ENCODE data around the gene FTO.

- no peak for TF ChIP-seq CTCF (IDR thresholded peaks at IDR 0.05)
- no peak for TF ChIP-seq ZFX (IDR thresholded peaks at IDR 0.05; ENCODE audit: borderline replicate concordance)
These were observed 371.5 kb downstream of the FTO start for GRCh38 chr16:54075446-54075845.
